Left hindlimb (tissue), 1 donor: Measurements from ENCODE around the gene C18orf32.
A peak's percentile ranks its signal among the peaks of the same experiment; 100 is the strongest.
"Not testable (repeated sequence)": the region's sequence is repeated elsewhere in the genome, so short reads cannot be mapped to it uniquely, and the experiment has no call there.

Source experiments
- DNase-seq: peaks from one replicate; pipeline ENCODE4 v3.0.0-alpha.2; 2018

C18orf32 gene

DNA sequence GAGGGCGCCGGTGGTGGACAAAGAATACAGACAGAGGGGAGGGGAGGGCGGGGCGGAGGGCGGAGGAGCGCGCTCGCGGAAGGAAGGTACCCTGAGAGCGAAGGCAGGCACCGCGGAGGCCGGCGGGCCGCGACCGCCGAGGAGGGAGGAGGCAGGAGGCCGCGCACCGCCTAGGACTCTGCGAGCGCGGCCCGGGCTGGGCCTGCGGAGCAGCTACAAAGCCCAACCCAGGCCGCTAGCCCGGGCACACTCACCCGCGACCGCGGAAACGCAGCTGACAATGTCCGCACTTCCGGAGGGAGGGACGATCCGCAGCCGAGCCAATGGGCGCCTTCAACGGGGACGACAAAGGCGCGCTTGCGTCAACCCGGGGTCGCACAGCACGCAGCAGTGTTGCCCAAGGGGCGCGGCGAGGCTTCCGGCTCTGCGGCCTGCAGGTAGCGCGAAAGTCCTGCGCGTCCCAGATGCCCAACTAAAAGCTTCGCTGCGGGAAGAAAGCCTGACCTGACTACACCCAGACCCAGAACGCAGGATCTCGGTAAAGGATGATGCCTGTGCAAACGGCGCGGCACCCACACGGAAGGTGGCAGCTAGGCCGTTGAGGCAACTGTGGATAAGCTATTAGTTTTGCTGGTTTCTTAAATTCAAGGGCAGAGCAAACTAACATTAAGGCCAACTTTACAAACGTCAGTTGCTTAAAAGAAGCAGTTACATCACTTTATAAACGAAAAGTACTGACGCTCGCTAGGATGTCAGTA lies at the start of gene C18orf32:
TSS of gene C18orf32 (minus strand) at position 282 of the 758 bp plus-strand sequence. CDS start 3,486 bp downstream, outside the sequence.
- peak; percentile 93 for DNase-seq

GRCh38 chr18:49534846-49535601 lies 48.0 kb upstream of the C18orf32 start:
- DNase-seq: no peak

DNA sequence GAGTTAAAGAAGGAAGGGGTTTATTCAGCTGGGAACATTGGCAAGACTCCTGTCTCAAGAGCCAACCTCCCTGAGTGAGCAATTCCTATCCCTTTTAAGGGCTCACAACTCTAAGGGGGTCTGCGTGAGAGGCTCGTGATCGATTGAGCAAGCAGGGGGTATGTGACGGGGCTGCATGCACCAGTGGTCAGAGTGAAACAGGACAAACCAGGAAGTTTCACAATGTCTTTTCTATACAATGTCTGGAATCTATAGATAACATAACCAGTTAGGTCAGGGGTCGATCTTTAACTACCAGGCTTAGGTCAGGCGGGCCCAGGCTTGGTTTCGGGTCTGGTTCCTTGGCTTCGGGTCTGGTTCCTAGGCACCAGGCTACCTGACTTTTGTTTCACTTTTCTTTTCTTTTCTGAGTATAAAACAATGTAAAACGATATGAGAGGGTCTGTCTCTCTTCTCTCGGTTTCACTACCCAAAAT lies 44.7 kb upstream of the C18orf32 start:
- DNase-seq: no peak

DNA sequence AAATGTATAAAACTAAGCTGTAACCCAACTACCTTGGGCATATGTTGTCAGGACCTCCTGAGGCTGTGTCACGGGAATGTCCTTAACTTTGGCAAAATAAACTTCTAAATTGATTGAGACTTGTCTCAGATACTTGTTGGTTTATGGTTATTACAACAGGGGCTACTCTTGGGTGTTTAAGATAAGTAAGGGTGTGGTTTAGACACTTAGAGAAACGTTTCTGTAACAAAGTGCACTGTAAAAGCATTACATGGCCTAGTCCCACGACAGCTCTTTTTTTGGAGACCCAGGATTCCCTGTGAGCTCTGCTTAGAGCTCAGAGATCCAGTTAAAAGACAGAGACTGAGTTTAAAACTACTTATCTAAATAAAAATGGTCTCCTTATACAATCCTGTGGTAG lies 42.6 kb upstream of the C18orf32 start:
- no peak for DNase-seq

GRCh38 chr18:49527631-49528327 lies 40.7 kb upstream of the C18orf32 start:
- no peak for DNase-seq

GRCh38 chr18:49525981-49526380 lies 38.9 kb upstream of the C18orf32 start:
- no peak for DNase-seq

GRCh38 chr18:49524951-49525350 lies 37.9 kb upstream of the C18orf32 start:
- no peak for DNase-seq

- DNase-seq: no peak
Observed at GRCh38 chr18:49524349-49524748, 37.3 kb upstream of the C18orf32 start.

DNA sequence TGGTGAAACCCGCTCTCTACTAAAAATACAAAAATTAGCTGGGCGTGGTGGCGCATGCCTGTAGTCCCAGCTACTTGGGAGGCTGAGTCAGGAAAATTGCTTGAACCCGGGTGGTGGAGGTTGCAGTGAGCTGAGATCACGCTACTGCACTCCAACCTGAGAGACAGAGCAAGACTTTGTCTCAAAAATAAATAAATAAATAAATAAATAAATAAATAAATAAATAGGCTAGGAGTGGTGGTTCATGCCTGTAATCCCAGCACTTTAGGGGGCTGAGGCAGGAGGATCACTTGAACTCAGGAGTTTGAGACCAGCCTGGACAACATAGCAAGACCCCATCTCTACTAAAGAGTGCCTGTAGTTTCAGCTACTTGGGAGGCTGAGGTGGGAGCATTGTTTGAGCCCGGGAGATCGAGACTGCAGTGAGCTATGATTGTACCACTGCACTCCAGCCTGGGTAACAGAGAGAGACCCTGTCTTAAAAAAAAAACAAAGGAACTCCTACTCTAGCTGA lies 36.6 kb upstream of the C18orf32 start:
- not testable (repeated sequence) for DNase-seq

- peak; percentile 32 for DNase-seq
Observed at GRCh38 chr18:49521216-49521835, 34.3 kb upstream of the C18orf32 start.

DNA sequence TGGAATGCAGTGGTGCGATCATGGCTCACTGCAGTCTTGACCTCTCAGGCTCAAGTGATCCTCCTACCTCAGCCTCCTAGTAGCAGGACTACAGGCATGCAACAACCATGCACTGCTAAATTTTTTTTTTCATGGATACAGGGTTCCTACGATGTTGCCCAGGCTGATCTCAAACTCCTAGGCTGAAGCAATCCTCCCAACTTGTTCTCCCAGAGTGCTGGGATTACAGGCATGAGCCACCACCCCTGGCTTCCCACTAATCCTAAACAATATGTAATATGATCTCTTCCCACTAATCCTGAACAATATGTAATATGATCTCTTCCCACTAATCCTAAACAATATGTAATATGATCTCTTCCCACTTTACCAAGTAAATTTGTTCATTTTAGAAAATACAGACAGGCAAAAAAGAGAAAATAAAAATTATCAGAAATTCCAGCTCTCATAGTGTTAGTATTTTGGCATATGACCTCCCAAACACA lies 33.7 kb upstream of the C18orf32 start:
- DNase-seq: no peak

DNA sequence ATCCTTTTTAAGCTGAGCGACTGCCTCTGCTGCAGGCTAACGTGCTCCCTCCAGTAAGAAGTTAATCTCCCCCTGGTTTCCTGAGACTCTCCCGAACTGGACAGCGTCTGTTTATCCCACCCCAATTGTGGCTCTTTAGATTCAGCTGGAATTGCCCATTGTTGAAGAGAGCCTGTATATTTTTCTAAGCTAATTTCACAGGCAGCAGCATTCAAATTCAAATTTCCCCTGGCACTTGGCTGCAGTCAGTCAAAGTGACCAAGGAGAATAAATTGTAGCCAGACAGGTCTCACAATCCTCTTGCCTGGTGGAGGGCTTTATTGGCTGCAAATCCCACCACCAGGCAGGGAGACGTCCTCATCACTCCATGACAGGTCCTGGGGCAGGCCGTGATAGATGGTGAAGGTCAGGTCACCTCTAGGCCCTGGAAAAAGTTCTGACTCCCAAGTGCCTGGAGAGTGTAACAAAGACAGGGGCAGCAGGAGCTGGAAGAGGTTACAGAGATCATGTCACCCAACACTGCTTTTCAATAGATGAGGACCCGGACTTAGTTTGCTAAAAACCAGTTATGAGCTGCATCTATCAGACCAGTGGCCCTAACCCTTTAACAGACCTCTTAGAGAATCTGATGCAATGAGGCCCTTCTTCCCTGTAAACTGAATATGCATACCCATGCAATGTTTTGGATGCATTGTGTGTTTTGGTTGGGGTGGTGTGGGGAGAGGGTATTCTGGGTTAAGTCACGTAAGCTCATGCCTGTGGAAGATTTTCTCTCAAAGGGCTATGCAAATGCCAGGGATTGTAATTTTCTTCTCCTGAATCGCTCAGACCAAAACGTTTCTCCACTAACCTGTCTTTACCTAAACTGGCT lies 32.3 kb upstream of the C18orf32 start:
- no peak for DNase-seq

DNA sequence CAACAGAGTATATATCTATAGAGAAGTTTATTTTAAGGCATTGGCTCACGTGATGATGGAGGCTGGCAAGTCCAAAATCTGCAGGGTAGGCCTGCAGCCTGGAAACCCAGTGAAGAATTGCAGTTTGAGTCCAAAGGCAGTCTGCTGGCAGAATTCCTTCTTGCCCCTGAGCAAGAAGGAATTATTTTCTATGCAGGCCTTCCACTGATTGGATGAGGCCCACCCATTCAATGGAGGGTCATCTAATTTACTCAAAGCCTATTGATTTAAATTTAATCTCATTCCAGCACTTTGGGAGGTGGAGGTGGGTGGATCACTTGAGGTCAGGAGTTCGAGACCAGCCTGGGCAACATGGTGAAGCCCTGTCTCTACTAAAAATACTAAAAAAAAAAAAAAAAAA lies 30.4 kb upstream of the C18orf32 start:
- DNase-seq: no peak

DNA sequence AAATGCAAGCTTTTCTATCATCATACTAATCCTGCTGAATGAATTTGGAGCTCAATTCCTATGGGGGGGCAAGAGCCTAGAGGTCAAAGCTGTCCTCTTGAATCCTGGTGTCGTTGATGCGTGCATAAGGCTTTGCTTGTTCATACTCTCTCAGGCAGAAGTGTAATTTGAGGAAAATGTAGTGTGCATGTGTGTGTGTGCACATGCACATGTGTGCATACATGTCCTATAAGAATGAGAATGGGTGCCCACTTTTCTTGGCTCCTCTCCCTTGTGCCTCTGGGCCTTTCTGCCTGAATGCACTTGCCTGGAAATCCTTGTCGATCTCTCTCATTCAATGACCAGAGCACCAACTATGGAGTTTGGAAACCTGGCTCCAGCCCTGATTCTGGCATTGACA lies 28.5 kb upstream of the C18orf32 start:
- DNase-seq: no peak

GRCh38 chr18:49515003-49515402 lies 28.0 kb upstream of the C18orf32 start:
- not testable (repeated sequence) for DNase-seq

DNA sequence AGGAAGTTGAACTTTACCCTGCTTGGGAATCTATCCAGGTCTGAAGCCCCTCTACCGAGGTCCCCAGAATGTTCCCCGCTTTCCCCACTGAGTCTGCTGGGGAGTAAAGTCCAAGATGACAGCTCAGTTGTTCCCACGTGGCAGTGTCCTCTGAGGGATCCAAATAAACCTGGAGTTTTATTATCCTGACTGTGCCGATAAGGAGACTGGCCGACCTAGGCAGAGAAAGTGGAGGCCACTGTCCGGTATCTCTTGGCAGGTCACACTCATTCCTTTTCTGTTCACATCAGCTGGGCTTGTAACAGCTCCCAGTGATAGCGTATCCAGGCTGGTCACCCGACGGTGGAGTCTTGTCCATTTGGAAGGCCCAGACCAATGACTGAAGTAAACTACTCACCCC lies 27.5 kb upstream of the C18orf32 start:
- no peak for DNase-seq

DNA sequence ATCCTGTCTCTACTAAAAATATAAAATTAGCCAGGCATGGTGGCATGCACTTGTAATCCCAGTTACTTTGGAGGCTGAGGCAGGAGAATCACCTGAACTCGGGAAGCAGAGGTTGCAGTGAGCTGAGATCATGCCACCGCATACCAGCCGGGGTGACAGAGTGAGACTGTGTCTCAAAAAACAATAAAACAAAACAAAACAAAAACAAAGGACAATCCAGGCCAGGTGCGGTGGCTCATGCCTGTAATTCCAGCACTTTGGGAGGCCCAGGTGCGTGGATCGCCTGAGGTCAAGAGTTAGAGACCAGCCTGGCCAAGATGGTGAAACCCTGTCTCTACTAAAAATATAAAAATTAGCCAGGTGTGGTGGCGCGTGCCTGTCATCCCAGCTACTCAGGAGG lies 25.8 kb upstream of the C18orf32 start:
- not testable (repeated sequence) for DNase-seq

DNA sequence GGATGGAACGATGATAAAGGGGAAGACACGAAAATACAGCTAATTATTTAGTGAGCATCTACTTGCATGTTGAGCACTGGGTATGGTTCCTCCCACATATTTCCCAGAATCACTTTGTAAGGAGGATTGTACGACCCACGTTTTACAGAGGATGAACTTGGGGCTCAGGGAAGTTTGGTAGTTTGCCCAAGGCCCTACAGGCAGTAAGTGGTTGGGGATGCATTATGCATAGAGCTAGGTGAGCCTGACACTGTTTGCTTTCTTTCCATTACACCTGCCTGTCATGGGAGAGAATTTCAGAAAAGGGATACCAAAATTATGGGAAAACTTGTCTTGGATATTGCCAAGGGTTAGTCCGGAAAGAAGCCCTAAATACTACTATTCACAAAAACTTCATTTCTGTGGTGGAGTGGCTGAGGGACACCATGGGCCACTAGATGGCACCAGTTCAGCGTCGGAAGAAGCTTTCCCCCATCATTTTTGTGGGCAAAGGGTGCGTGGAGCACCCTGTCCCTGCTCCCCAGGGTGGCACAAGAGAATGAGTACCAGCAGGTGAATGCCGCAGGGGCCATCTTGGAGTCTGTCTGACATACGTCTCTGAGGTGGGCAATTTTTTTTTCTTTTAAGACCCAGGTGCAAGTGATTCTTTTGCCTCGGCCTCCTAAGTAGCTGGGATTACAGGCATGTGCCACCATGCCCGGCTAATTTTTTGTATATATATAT lies 23.5 kb upstream of the C18orf32 start:
- no peak for DNase-seq

DNA sequence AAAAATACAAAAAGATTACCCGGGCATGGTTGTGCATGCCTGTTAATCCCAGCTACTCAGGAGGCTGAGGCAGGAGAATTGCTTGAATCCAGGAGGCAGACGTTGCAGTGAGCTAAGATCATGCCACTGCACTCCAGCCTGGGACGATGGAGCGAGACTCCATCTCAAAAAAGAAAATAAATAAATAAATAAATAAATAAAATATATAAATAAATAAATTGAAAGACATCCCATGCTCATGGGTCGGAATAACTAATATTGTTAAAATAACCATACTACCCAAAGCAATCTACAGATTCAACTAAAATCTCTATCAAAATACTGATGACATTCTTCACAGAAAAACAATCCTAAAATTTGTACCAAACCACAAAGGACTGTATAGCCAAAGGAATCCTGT lies 19.4 kb upstream of the C18orf32 start:
- DNase-seq: not testable (repeated sequence)

- no peak for DNase-seq
Observed at GRCh38 chr18:49503931-49504330, 16.9 kb upstream of the C18orf32 start.
